Urinary bladder (tissue), 4 donors: ENCODE measurements around the gene PAX2. TPM values are rescaled to one million over a fixed set of nuclear protein-coding genes. Genes with fewer than 3 reads are reported as not detected.

Experiments
- DNase-seq: peaks from one replicate; pipeline ENCODE4 v3.0.0-alpha.2; 2015; ENCODE audit errors: extremely low spot score
- H3K27ac ChIP-seq: one replicate; pipeline ENCODE4 v1.5.1; 2013; ENCODE audit warnings: low read depth, mild to moderate bottlenecking, moderate library complexity
- H3K36me3 ChIP-seq: one replicate; pipeline ENCODE4 v1.6.1; 2013; ENCODE audit warnings: mild to moderate bottlenecking, moderate library complexity; ENCODE audit not compliant: insufficient read depth
- H3K4me1 ChIP-seq: one replicate; pipeline ENCODE4 v1.6.1; 2013; ENCODE audit warnings: mild to moderate bottlenecking, moderate library complexity; ENCODE audit not compliant: insufficient read depth
- H3K4me3 ChIP-seq: one replicate; pipeline ENCODE4 v1.5.1; 2013; ENCODE audit warnings: low read depth, low read length
- WGBS: extraction: QIAGEN DNeasy Blood & Tissue Kit; methylation state at CpG from one replicate; pipeline ENCODE4 v1.1.7; 2013; 5-methylcytosine and 5-hydroxymethylcytosine counted together
- polyA plus RNA-seq: library from polyadenylated mRNA; stranded (reverse); fragments of 200-250 nt; gene quantifications from one replicate; pipeline ENCODE4 v1.2.3, GENCODE V29; 2013
- total RNA-seq: library from RNA; depleted of rRNA; stranded (reverse); fragments of >200 nt; gene quantifications from one replicate; pipeline ENCODE4 v1.2.3, GENCODE V29; 2014
- donor health status: healthy with polysubstance abuse.
- donor health status: healthy.

PAX2 gene
- total and polyA plus RNA-seq, 2 donors: not detected

GRCh38 chr10:100872034-100872791 lies 126.8 kb downstream of the PAX2 start:
- DNase-seq: no peak
- Histone ChIP-seq H3K27ac (no peak overlapping the region), H3K4me1 (no peaks in the 10 kb centered on the region), H3K36me3 (no peaks in the 10 kb centered on the region), H3K4me3 (no peak overlapping the region)
- 52% methylated on average over 11 of the region's 11 CpGs for WGBS

GRCh38 chr10:100873146-100873826 lies 127.9 kb downstream of the PAX2 start:
- no peak for DNase-seq
- Histone ChIP-seq H3K36me3 (no peaks in the 10 kb centered on the region), H3K4me3 (no peak overlapping the region), H3K27ac (no peak overlapping the region), H3K4me1 (no peaks in the 10 kb centered on the region)
- WGBS: 52% methylated on average over 7 of the region's 7 CpGs

- 67% methylated on average over 14 of the region's 14 CpGs for WGBS
Observed at GRCh38 chr10:100873827-100874326, 128.5 kb downstream of the PAX2 start.

GRCh38 chr10:100874702-100875483 lies 129.5 kb downstream of the PAX2 start:
- DNase-seq: no peak

More at GRCh38 chr10:100873827-100874326, 128.5 kb downstream of the PAX2 start:
- no peaks in the 10 kb centered on the region for H3K36me3 ChIP-seq
- H3K27ac ChIP-seq: no peak overlapping the region
- DNase-seq: no peak
- H3K4me1 ChIP-seq: no peaks in the 10 kb centered on the region
- H3K4me3 ChIP-seq: no peak overlapping the region

GRCh38 chr10:100875484-100876166 lies 130.2 kb downstream of the PAX2 start:
- no peaks in the 10 kb centered on the region for H3K36me3 ChIP-seq
- H3K27ac ChIP-seq: no peak overlapping the region
- no peak overlapping the region for H3K4me3 ChIP-seq
- DNase-seq: no peak
- no peaks in the 10 kb centered on the region for H3K4me1 ChIP-seq
- WGBS: 62% methylated on average over 5 of the region's 5 CpGs

More at GRCh38 chr10:100874702-100875483, 129.5 kb downstream of the PAX2 start:
- WGBS: 74% methylated on average over 20 of the region's 20 CpGs
- H3K4me1 ChIP-seq: no peaks in the 10 kb centered on the region
- H3K27ac ChIP-seq: no peak overlapping the region
- no peak overlapping the region for H3K4me3 ChIP-seq
- no peaks in the 10 kb centered on the region for H3K36me3 ChIP-seq

- no peak overlapping the region for H3K27ac ChIP-seq
- H3K4me3 ChIP-seq: no peak overlapping the region
- no peaks in the 10 kb centered on the region for H3K4me1 ChIP-seq
- 62% methylated on average over 24 of the region's 24 CpGs for WGBS
- no peak for DNase-seq
- no peaks in the 10 kb centered on the region for H3K36me3 ChIP-seq
Observed at GRCh38 chr10:100876585-100877460, 131.4 kb downstream of the PAX2 start.

- no peaks in the 10 kb centered on the region for H3K4me1 ChIP-seq
- WGBS: 87% methylated on average over 11 of the region's 11 CpGs
Observed at GRCh38 chr10:100877461-100877850, 132.1 kb downstream of the PAX2 start.

GRCh38 chr10:100878291-100878910 lies 133.0 kb downstream of the PAX2 start:
- Histone ChIP-seq H3K27ac (no peak overlapping the region), H3K36me3 (no peaks in the 10 kb centered on the region), H3K4me3 (no peak overlapping the region), H3K4me1 (no peaks in the 10 kb centered on the region)
- 9% methylated on average over 5 of the region's 5 CpGs for WGBS
- DNase-seq: no peak

More at GRCh38 chr10:100877461-100877850, 132.1 kb downstream of the PAX2 start:
- no peak for DNase-seq
- H3K36me3 ChIP-seq: no peaks in the 10 kb centered on the region
- H3K27ac ChIP-seq: no peak overlapping the region
- no peak overlapping the region for H3K4me3 ChIP-seq

Other genes with a start within 250 kb of the PAX2 start
- 7.0 TPM for gene SEC31B, start 225.7 kb upstream of the PAX2 start, total RNA-seq
- 5.1 TPM for gene SEC31B, start 225.7 kb upstream of the PAX2 start, polyA plus RNA-seq
- gene NDUFB8, start 215.7 kb upstream of the PAX2 start, total RNA-seq: 106 TPM
- gene NDUFB8, start 215.7 kb upstream of the PAX2 start, polyA plus RNA-seq: 364 TPM
- 14.4 TPM for gene HIF1AN, start 209.6 kb upstream of the PAX2 start, total RNA-seq
- gene HIF1AN, start 209.6 kb upstream of the PAX2 start, polyA plus RNA-seq: 15.4 TPM
- gene SLF2, start 167.4 kb downstream of the PAX2 start, total RNA-seq: 114 TPM
- 13.9 TPM for gene SLF2, start 167.4 kb downstream of the PAX2 start, polyA plus RNA-seq
- 1.2 TPM for gene SEMA4G, start 223.9 kb downstream of the PAX2 start, total RNA-seq
- 2.3 TPM for gene SEMA4G, start 223.9 kb downstream of the PAX2 start, polyA plus RNA-seq
- gene MRPL43, start 241.9 kb downstream of the PAX2 start, total RNA-seq: 35.4 TPM
- gene MRPL43, start 241.9 kb downstream of the PAX2 start, polyA plus RNA-seq: 153 TPM
- gene TWNK, start 242.0 kb downstream of the PAX2 start, total RNA-seq: 3.2 TPM
- gene TWNK, start 242.0 kb downstream of the PAX2 start, polyA plus RNA-seq: 7.9 TPM